IMR-90 (cell line): Measurements from ENCODE around the gene DOCK4. TPM values are rescaled to one million over a fixed set of nuclear protein-coding genes. Genes with fewer than 3 reads are reported as not detected.

Experiments used
- ATAC-seq: fragments of 200-7000 bp; cut with Tn5 transposase; 2 replicates; pipeline ENCODE4 v1.9.1; 2020; ENCODE audit warnings: low read depth, mild to moderate bottlenecking, moderate library complexity
- BruUV-seq: library from RNA; stranded (reverse); fragments of 400-500 nt; replicated peaks from 2 replicates; lab custom pipeline; 2021; lab: Mats Ljungman, UMichigan
- CTCF ChIA-PET: fragments of 300-600 bp; formaldehyde crosslinking; extraction: SDS; loops from one replicate; lab custom pipeline; 2021; ENCODE audit warnings: antibody characterized with exemption; lab: Yijun Ruan, JAX
- POLR2A ChIA-PET: fragments of 300-600 bp; sonication (Branson Sonifier 250); formaldehyde crosslinking; loops from one replicate; lab custom pipeline; 2022; ENCODE audit warnings: antibody characterized with exemption; ENCODE audit not compliant: unreplicated experiment; lab: Charles Lee
- DNase-seq: peaks from one replicate; pipeline ENCODE4 v3.0.0; 2013
- H2AFZ ChIP-seq: replicated peaks from 2 replicates; pipeline ENCODE3; 2013; ENCODE audit warnings: low read length, mild to moderate bottlenecking; ENCODE audit not compliant: poor library complexity
- H2AK5ac ChIP-seq: 2 replicates; pipeline ENCODE4 v1.6.1; 2013; ENCODE audit warnings: low read depth, low read length, inconsistent platforms
- H2AK9ac ChIP-seq: replicated peaks from 2 replicates; pipeline ENCODE3; 2013; ENCODE audit warnings: mild to moderate bottlenecking, low read depth, low read length, moderate library complexity; ENCODE audit not compliant: poor library complexity
- H2BK120ac ChIP-seq: 2 replicates; pipeline ENCODE4 v1.6.1; 2013; ENCODE audit warnings: low read depth, low read length, inconsistent platforms
- H2BK15ac ChIP-seq: 3 replicates; pipeline ENCODE4 v1.6.1; 2013; ENCODE audit warnings: low read depth, low read length, inconsistent platforms
- H2BK20ac ChIP-seq: 2 replicates; pipeline ENCODE4 v1.6.1; 2013; ENCODE audit warnings: low read depth, mild to moderate bottlenecking, inconsistent platforms, low read length, moderate library complexity
- H2BK5ac ChIP-seq: 2 replicates; pipeline ENCODE4 v1.6.1; 2013; ENCODE audit warnings: mild to moderate bottlenecking, low read depth, low read length, inconsistent platforms; ENCODE audit not compliant: poor library complexity, severe bottlenecking
- H3K14ac ChIP-seq: replicated peaks from 2 replicates; pipeline ENCODE4 v1.6.1; 2013; ENCODE audit warnings: low read depth, low read length, inconsistent platforms
- H3K18ac ChIP-seq: 2 replicates; pipeline ENCODE4 v1.6.1; 2013; ENCODE audit warnings: low read depth, low read length, control low read depth
- H3K23ac ChIP-seq: 2 replicates; pipeline ENCODE4 v1.6.1; 2013; ENCODE audit warnings: low read depth, low read length, inconsistent platforms
- H3K27ac ChIP-seq: 2 replicates; pipeline ENCODE4 v1.5.1; 2013; ENCODE audit warnings: mild to moderate bottlenecking, control low read depth, low read length; ENCODE audit not compliant: insufficient read depth
- H3K27me3 ChIP-seq: 2 replicates; pipeline ENCODE4 v1.6.1; 2013; ENCODE audit warnings: low read length; ENCODE audit not compliant: control insufficient read depth, insufficient read depth
- H3K36me3 ChIP-seq: 2 replicates; pipeline ENCODE4 v1.6.1; 2013; ENCODE audit warnings: low read length, mixed read lengths; ENCODE audit not compliant: control insufficient read depth, insufficient read depth
- H3K4ac ChIP-seq: 2 replicates; pipeline ENCODE4 v1.6.1; 2013; ENCODE audit warnings: low read depth, low read length, inconsistent platforms
- H3K4me1 ChIP-seq: 2 replicates; pipeline ENCODE4 v1.6.1; 2013; ENCODE audit warnings: low read length, mixed read lengths; ENCODE audit not compliant: control insufficient read depth, insufficient read depth
- H3K4me2 ChIP-seq: 2 replicates; pipeline ENCODE4 v1.6.1; 2013; ENCODE audit warnings: low read depth, mild to moderate bottlenecking, control low read depth, low read length, moderate library complexity
- H3K4me3 ChIP-seq: 2 replicates; pipeline ENCODE4 v1.5.1; 2013; ENCODE audit warnings: low read depth, mild to moderate bottlenecking, control low read depth, low read length, moderate library complexity; ENCODE audit not compliant: insufficient read depth
- H3K56ac ChIP-seq: 2 replicates; pipeline ENCODE4 v1.6.1; 2013; ENCODE audit warnings: low read length, inconsistent platforms; ENCODE audit not compliant: insufficient read depth; ENCODE audit errors: extremely low read depth
- H3K79me1 ChIP-seq, 2 experiments: 2 replicates each; pipeline ENCODE4 v1.6.1; 2013; ENCODE audit warnings: low read length in 2 of 2, inconsistent platforms in 1 of 2, low read depth in 1 of 2
- H3K9ac ChIP-seq: 2 replicates; pipeline ENCODE4 v1.6.1; 2013; ENCODE audit warnings: low read depth, low read length, control low read depth
- H3K9me1 ChIP-seq: 2 replicates; pipeline ENCODE4 v1.6.1; 2013; ENCODE audit warnings: low read length, inconsistent platforms; ENCODE audit not compliant: insufficient read depth
- H3K9me3 ChIP-seq: 2 replicates; pipeline ENCODE4 v1.6.1; 2013; ENCODE audit warnings: low read length; ENCODE audit not compliant: control insufficient read depth, insufficient read depth
- H4K20me1 ChIP-seq: 2 replicates; pipeline ENCODE4 v1.6.1; 2013; ENCODE audit warnings: low read length, inconsistent platforms; ENCODE audit not compliant: insufficient read depth
- H4K5ac ChIP-seq: 2 replicates; pipeline ENCODE4 v1.6.1; 2013; ENCODE audit warnings: mild to moderate bottlenecking, low read depth, low read length, control low read depth
- H4K8ac ChIP-seq, 2 experiments: 2 replicates each; pipeline ENCODE4 v1.6.1; 2013; ENCODE audit warnings: low read depth in 2 of 2, low read length in 2 of 2, control low read depth in 1 of 2, inconsistent platforms in 1 of 2
- H4K91ac ChIP-seq: 2 replicates; pipeline ENCODE4 v1.6.1; 2013; ENCODE audit warnings: low read depth, low read length, inconsistent platforms; ENCODE audit not compliant: insufficient read depth
- BHLHE40 ChIP-seq: fragments of 150-350 bp; IDR thresholded peaks from 2 replicates; pipeline ENCODE4 v1.6.1; 2016; ENCODE audit warnings: mild to moderate bottlenecking, low read depth, low read length
- ELK1 ChIP-seq: fragments of 150-350 bp; IDR thresholded peaks from 2 replicates; pipeline ENCODE4 v1.6.1; 2016; ENCODE audit warnings: low read depth, mild to moderate bottlenecking, low read length, moderate library complexity, borderline replicate concordance
- FOS ChIP-seq: fragments of 150-350 bp; IDR thresholded peaks from 2 replicates; pipeline ENCODE4 v1.6.1; 2016; ENCODE audit warnings: low read depth, low read length
- MAZ ChIP-seq: IDR thresholded peaks from 2 replicates; pipeline ENCODE4 v1.6.1; 2012; ENCODE audit warnings: low read depth, mild to moderate bottlenecking, low read length, improper control_type of control experiment, moderate library complexity, borderline replicate concordance
- POLR2A ChIP-seq: IDR thresholded peaks from 2 replicates; pipeline ENCODE4 v1.6.1; 2012; ENCODE audit warnings: mild to moderate bottlenecking, low read depth, low read length
- RAD21 ChIP-seq: IDR thresholded peaks from 2 replicates; pipeline ENCODE4 v1.6.1; 2012; ENCODE audit warnings: low read length, improper control_type of control experiment
- RCOR1 ChIP-seq: IDR thresholded peaks from 2 replicates; pipeline ENCODE4 v1.6.1; 2012; ENCODE audit warnings: mild to moderate bottlenecking, low read length, improper control_type of control experiment; ENCODE audit not compliant: insufficient replicate concordance
- RFX5 ChIP-seq: IDR thresholded peaks from 2 replicates; pipeline ENCODE4 v1.8.0; 2012; ENCODE audit warnings: low read depth, mild to moderate bottlenecking, low read length, moderate library complexity
- WGBS, 2 experiments: methylation state at CpG; one replicate each; pipeline versions ENCODE4 v1.1.5 to v1.1.7; 2013; ENCODE audit warnings: missing lambda C conversion rate in 2 of 2; ENCODE audit not compliant: insufficient read length in 1 of 2; ENCODE audit errors: extremely low coverage in 2 of 2; 5-methylcytosine and 5-hydroxymethylcytosine counted together
- dilution Hi-C: fragments of 300-500 bp; cut with HindIII; formaldehyde crosslinking; loops from one replicate; pipeline ENCODE4 v1.14.3; 2018; ENCODE audit warnings: low sequenced_read_pairs; ENCODE audit not compliant: unreplicated experiment
- in situ Hi-C: fragments of 300-500 bp; cut with MboI; formaldehyde crosslinking; loops from 3 replicates; pipeline ENCODE4 v1.14.3; 2019; ENCODE audit warnings: low sequenced_read_pairs, inconsistent platforms, mixed read lengths
- intact Hi-C: fragments of 100-400 bp; cut with micrococcal nuclease; formaldehyde crosslinking; loops from 2 replicates; pipeline ENCODE4 v1.10.0; 2022
- polyA plus RNA-seq, 3 experiments: library from polyadenylated mRNA; depleted of rRNA; stranded (reverse); fragments of >200 nt; gene quantifications; 2 replicates each; pipeline ENCODE4 v1.2.3, GENCODE V29; 2012; ENCODE audit warnings: low replicate concordance in 1 of 3
- total RNA-seq: library from RNA; depleted of rRNA; stranded (reverse); fragments of >200 nt; gene quantifications from 2 replicates; pipeline ENCODE4 v1.2.3, GENCODE V29; 2012

The DOCK4 gene
- total and polyA plus RNA-seq, 2 of the 4 experiments (the other 2 are of a cell fraction), result 4.4 to 12.2 TPM

GRCh38 chr7:112168915-112169314, 37.3 kb downstream of the DOCK4 start:
- Histone ChIP-seq H2BK120ac (no peak overlapping the region), H3K14ac (no peak overlapping the region), H4K5ac (no peak overlapping the region), H4K91ac (no peak overlapping the region), H2BK5ac (no peak overlapping the region), H3K27me3 (no peaks in the 10 kb centered on the region), H2AK5ac (no peak overlapping the region), H3K18ac (no peak overlapping the region), H3K4me2 (no peak overlapping the region), H3K9ac (no peak overlapping the region), H3K56ac (no peak overlapping the region), H2AK9ac (no peak overlapping the region), H3K9me1 (no peaks in the 10 kb centered on the region; the same call in 1 of the 2 replicates), H2BK15ac (no peak overlapping the region), H3K23ac (no peak overlapping the region), H3K36me3 (0 out of 2 replicates have a peak, but pooled peaks cover 1% of the 10 kb centered on the region), H4K8ac (no peak overlapping the region), H3K4me3 (no peak overlapping the region), H3K27ac (no peak overlapping the region), H3K79me1 (peaks cover 0 to 1% of the 10 kb centered on the region in 2 experiments; a peak in 2 of 4 replicates), H3K4ac (no peak overlapping the region), H2AFZ (no peak overlapping the region), H3K9me3 (peaks cover 2% of the 10 kb centered on the region; the same call in 1 of the 2 replicates), H2BK20ac (no peak overlapping the region), H4K20me1 (no peaks in the 10 kb centered on the region), H3K4me1 (no peaks in the 10 kb centered on the region)
- no TSS peak for BruUV-seq
- intact Hi-C loops, result no loop called here
- in situ Hi-C loops, result no loop called here
- CTCF ChIA-PET, result no interaction called here
- DNase-seq, result no peak
- dilution Hi-C loops, result no loop called here
- no peak for TF ChIP-seq RCOR1
- TF ChIP-seq BHLHE40, result no peak
- no peak for TF ChIP-seq RAD21
- no peak for TF ChIP-seq FOS
- TF ChIP-seq RFX5, result no peak
- no peak for TF ChIP-seq ELK1
- TF ChIP-seq POLR2A, result no peak
- no peak for TF ChIP-seq MAZ
- WGBS, 2 experiments, result no CpG with 5 or more reads among the region's 2 CpGs
- POLR2A ChIA-PET, result no interaction called here
- no peak for ATAC-seq
